A549 (cell line): ENCODE data around the gene STRA8. TPM values are rescaled to one million over a fixed set of nuclear protein-coding genes. Genes with fewer than 3 reads are reported as not detected.

Experiments
- ATAC-seq, 2 experiments: fragments of 200-7000 bp in 1 of 2; fragments of >200 bp in 1 of 2; cut with Nextera tagmentation in 1 of 2; cut with Tn5 transposase in 1 of 2; 3 replicates each; pipeline versions ENCODE4 v1.8.0 to v1.9.1; 2018 to 2020; ENCODE audit warnings: mild to moderate bottlenecking in 1 of 2, moderate library complexity in 1 of 2
- CTCF ChIA-PET: fragments of 300-600 bp; sonication (Branson Sonifier 250); formaldehyde crosslinking; extraction: SDS; loops from one replicate; lab custom pipeline; 2021; ENCODE audit warnings: antibody characterized with exemption, inconsistent platforms; lab: Yijun Ruan, JAX
- POLR2A ChIA-PET: fragments of 350-600 bp; formaldehyde crosslinking; extraction: SDS; loops from one replicate; lab custom pipeline; 2021; ENCODE audit warnings: antibody characterized with exemption, inconsistent platforms; lab: Yijun Ruan, JAX
- DNase-seq, 2 experiments: peaks; one replicate each; pipeline versions ENCODE4 v3.0.0 to v3.0.0-alpha.2; 2011 to 2016; ENCODE audit warnings: low read depth in 1 of 2, low spot score in 1 of 2
- FAIRE-seq: peaks from 2 replicates; lab custom pipeline; 2011; peaks lifted over from hg19 to GRCh38; lab: Jason Lieb, UNC
- H3K27ac ChIP-seq, 2 experiments: fragments of >200 bp; sonication (Bioruptor Twin); formaldehyde crosslinking; 3 replicates each; pipeline ENCODE4 v1.5.1; 2016 to 2017
- H3K4me1 ChIP-seq: fragments of >200 bp; sonication (Bioruptor Twin); formaldehyde crosslinking; 3 replicates; pipeline ENCODE4 v1.6.1; 2016
- H3K4me2 ChIP-seq: fragments of >200 bp; sonication (Bioruptor Twin); formaldehyde crosslinking; 3 replicates; pipeline ENCODE4 v1.6.1; 2016
- H3K4me3 ChIP-seq: fragments of >200 bp; sonication (Bioruptor Twin); formaldehyde crosslinking; 3 replicates; pipeline ENCODE4 v1.5.1; 2016
- H3K9me3 ChIP-seq: fragments of >200 bp; sonication (Bioruptor Twin); formaldehyde crosslinking; 3 replicates; pipeline ENCODE4 v1.6.1; 2016
- CHD2 ChIP-seq: fragments of 150-350 bp; IDR thresholded peaks from 2 replicates; pipeline ENCODE4 v1.6.1; 2014; ENCODE audit warnings: low read length; ENCODE audit not compliant: partially characterized antibody
- CHD4 ChIP-seq: fragments of 200-600 bp; sonication (generic); IDR thresholded peaks from 2 replicates; pipeline ENCODE4 v1.6.1; 2016; ENCODE audit warnings: antibody characterized with exemption, mild to moderate bottlenecking, borderline replicate concordance
- CTCF ChIP-seq: fragments of >200 bp; sonication (Bioruptor Twin); formaldehyde crosslinking; IDR thresholded peaks from 3 replicates; pipeline ENCODE4 v1.5.1; 2016
- EHF ChIP-seq: fragments of 250-450 bp; sonication (Bioruptor Pico); IDR thresholded peaks from 2 replicates; pipeline ENCODE4 v1.5.0; 2020; ENCODE audit warnings: mild to moderate bottlenecking
- HES2 ChIP-seq: fragments of >200 bp; sonication (Bioruptor Twin); formaldehyde crosslinking; IDR thresholded peaks from 2 replicates; pipeline ENCODE4 v1.6.1; 2016
- HEYL ChIP-seq: fragments of 250-450 bp; sonication (Bioruptor Pico); IDR thresholded peaks from 2 replicates; pipeline ENCODE4 v1.8.0; 2021; ENCODE audit warnings: mild to moderate bottlenecking, moderate library complexity
- HMGXB4 ChIP-seq: fragments of 250-450 bp; sonication (Bioruptor Pico); IDR thresholded peaks from 2 replicates; pipeline ENCODE4 v1.5.0; 2021; ENCODE audit warnings: mild to moderate bottlenecking, moderate library complexity, borderline replicate concordance
- HOXB5 ChIP-seq: fragments of 250-450 bp; sonication (Bioruptor Pico); IDR thresholded peaks from 2 replicates; pipeline ENCODE4 v1.5.0; 2020; ENCODE audit warnings: mild to moderate bottlenecking, moderate library complexity
- JUN ChIP-seq, 2 experiments: fragments of >200 bp; sonication (Bioruptor Twin); formaldehyde crosslinking; IDR thresholded peaks; 2 replicates in 1 of 2; 3 replicates in 1 of 2; pipeline ENCODE4 v1.6.1; 2016 to 2017
- JUNB ChIP-seq: fragments of >200 bp; sonication (Bioruptor Twin); formaldehyde crosslinking; IDR thresholded peaks from 2 replicates; pipeline ENCODE4 v1.6.1; 2016
- KDM1A ChIP-seq: fragments of 200-600 bp; sonication (generic); IDR thresholded peaks from 2 replicates; pipeline ENCODE4 v1.6.1; 2016; ENCODE audit warnings: low read depth, mild to moderate bottlenecking
- MAX ChIP-seq: IDR thresholded peaks from 2 replicates; pipeline ENCODE4 v1.6.1; 2012
- MAZ ChIP-seq: fragments of 150-350 bp; IDR thresholded peaks from 2 replicates; pipeline ENCODE4 v1.6.1; 2014; ENCODE audit warnings: antibody characterized with exemption, low read depth, low read length, borderline replicate concordance
- NPAS2 ChIP-seq: fragments of 250-450 bp; sonication (Bioruptor Pico); IDR thresholded peaks from 2 replicates; pipeline ENCODE4 v1.8.0; 2022; ENCODE audit warnings: mild to moderate bottlenecking, moderate library complexity, borderline replicate concordance
- PBX3 ChIP-seq: IDR thresholded peaks from 2 replicates; pipeline ENCODE4 v1.6.1; 2012
- PHF8 ChIP-seq: fragments of 200-600 bp; sonication (generic); IDR thresholded peaks from 2 replicates; pipeline ENCODE4 v1.6.1; 2016; ENCODE audit warnings: low read depth, mild to moderate bottlenecking, antibody characterized with exemption, moderate library complexity, borderline replicate concordance
- RAD21 ChIP-seq, 2 experiments: fragments of >200 bp in 1 of 2; sonication (Bioruptor Twin) in 1 of 2; formaldehyde crosslinking in 1 of 2; IDR thresholded peaks in 1 of 2; conservative IDR thresholded peaks in 1 of 2; 2 replicates in 1 of 2; 3 replicates in 1 of 2; pipeline ENCODE4 v1.6.1; 2012 to 2018; ENCODE audit warnings: inconsistent platforms in 1 of 2
- RCOR1 ChIP-seq: fragments of 150-350 bp; IDR thresholded peaks from 2 replicates; pipeline ENCODE4 v1.6.1; 2014; ENCODE audit warnings: antibody characterized with exemption, low read length, low read depth
- SMC3 ChIP-seq: fragments of >200 bp; sonication (Bioruptor Twin); formaldehyde crosslinking; IDR thresholded peaks from 3 replicates; pipeline ENCODE4 v1.6.1; 2018; ENCODE audit warnings: inconsistent platforms
- TP53 ChIP-seq: fragments of 250-450 bp; sonication (Bioruptor Pico); IDR thresholded peaks from 2 replicates; pipeline ENCODE4 v1.5.0; 2021; ENCODE audit warnings: mild to moderate bottlenecking, moderate library complexity
- USF2 ChIP-seq: fragments of 450-650 bp; IDR thresholded peaks from 2 replicates; pipeline ENCODE4 v1.6.1; 2014; ENCODE audit warnings: antibody characterized with exemption
- ZC3H11A ChIP-seq: fragments of 450-650 bp; IDR thresholded peaks from 2 replicates; pipeline ENCODE4 v1.6.1; 2014; ENCODE audit warnings: antibody characterized with exemption, mild to moderate bottlenecking
- ZNF302 ChIP-seq: fragments of 250-450 bp; sonication (Bioruptor Pico); IDR thresholded peaks from 2 replicates; pipeline ENCODE4 v1.9.0; 2021; ENCODE audit warnings: inconsistent platforms, mild to moderate bottlenecking, moderate library complexity
- ZSCAN20 ChIP-seq: fragments of 250-450 bp; sonication (Bioruptor Pico); IDR thresholded peaks from 2 replicates; pipeline ENCODE4 v1.8.0; 2022; ENCODE audit warnings: mild to moderate bottlenecking, moderate library complexity
- WGBS: methylation state at CpG from one replicate; pipeline ENCODE4 v1.1.6; 2017; ENCODE audit errors: missing lambda C conversion rate; 5-methylcytosine and 5-hydroxymethylcytosine counted together
- polyA plus RNA-seq, 4 experiments: library from polyadenylated mRNA; depleted of rRNA in 3 of 4; stranded (reverse); fragments of >200 nt; fragmentation: RNase III in 1 of 4; extraction: RNeasy Plus Mini Kit Qiagen cat#74134 plus additional on column Dnase treatment in 1 of 4; gene quantifications; 2 replicates in 3 of 4; 3 replicates in 1 of 4; pipeline ENCODE4 v1.2.3, GENCODE V29; 2011 to 2017

The STRA8 gene
- polyA plus RNA-seq, 2 of the 4 experiments (the other 2 are of a cell fraction) = not detected

GRCh38 chr7:135193615-135194081 is 40.0 kb upstream of the STRA8 start:
- no peak overlapping the region for H3K4me3 ChIP-seq
- TF ChIP-seq HES2 (no peak), JUNB (no peak), HMGXB4 (CRISPR knock-in tag) (no peak), HEYL (CRISPR knock-in tag) (no peak), MAX (no peak), RAD21 (conservative IDR thresholded peaks at IDR 0.05 in 1 of 2, IDR thresholded peaks at IDR 0.05 in 1 of 2) (no peak), CHD2 (no peak), MAZ (no peak), KDM1A (no peak), HOXB5 (CRISPR knock-in tag) (no peak), ZC3H11A (no peak)
- CTCF ChIA-PET = interaction anchor here (0.6 kb wide), 1 partner anchor 563 kb away, joined by 3 read pairs; no protein-coding TSS in a partner anchor
- no peak for DNase-seq
- no peak for ATAC-seq
- POLR2A ChIA-PET = no interaction called here
- no peak for FAIRE-seq
- no peak overlapping the region for H3K27ac ChIP-seq
- H3K4me1 ChIP-seq = no peaks in the 10 kb centered on the region
- WGBS = 89% methylated on average over 10 of the region's 10 CpGs
- H3K9me3 ChIP-seq = no peaks in the 10 kb centered on the region
- H3K4me2 ChIP-seq = no peak overlapping the region

- CTCF ChIA-PET = interaction anchor here (0.6 to 1.2 kb wide), 2 partner anchors 16 to 564 kb away, joined by 3 to 4 read pairs; no protein-coding TSS in a partner anchor
- POLR2A ChIA-PET = no interaction called here
- Histone ChIP-seq H3K27ac (no peak overlapping the region), H3K4me2 (no peak overlapping the region), H3K9me3 (no peaks in the 10 kb centered on the region), H3K4me1 (no peaks in the 10 kb centered on the region), H3K4me3 (no peak overlapping the region)
- TF ChIP-seq RCOR1 (no peak), ZNF302 (CRISPR knock-in tag) (no peak), CTCF (no peak), USF2 (no peak), PBX3 (no peak), ZSCAN20 (no peak), CHD2 (no peak), HEYL (CRISPR knock-in tag) (no peak), JUN (IDR thresholded peaks at IDR 0.05) (no peak), PHF8 (no peak), NPAS2 (CRISPR knock-in tag) (no peak), SMC3 (no peak), EHF (CRISPR knock-in tag) (no peak), CHD4 (no peak), KDM1A (no peak), TP53 (no peak)
- DNase-seq (no peak), FAIRE-seq (no peak), ATAC-seq (no peak)
- WGBS = 88% methylated on average over 12 of the region's 12 CpGs
These were observed 39.0 kb upstream of the STRA8 start for GRCh38 chr7:135194494-135195095.
